ENCODE data around the gene TEKT4.
"Not testable (repeated sequence)": the region's sequence is repeated elsewhere in the genome, so short reads cannot be mapped to it uniquely, and the experiment has no call there.

The TEKT4 gene

DNA sequence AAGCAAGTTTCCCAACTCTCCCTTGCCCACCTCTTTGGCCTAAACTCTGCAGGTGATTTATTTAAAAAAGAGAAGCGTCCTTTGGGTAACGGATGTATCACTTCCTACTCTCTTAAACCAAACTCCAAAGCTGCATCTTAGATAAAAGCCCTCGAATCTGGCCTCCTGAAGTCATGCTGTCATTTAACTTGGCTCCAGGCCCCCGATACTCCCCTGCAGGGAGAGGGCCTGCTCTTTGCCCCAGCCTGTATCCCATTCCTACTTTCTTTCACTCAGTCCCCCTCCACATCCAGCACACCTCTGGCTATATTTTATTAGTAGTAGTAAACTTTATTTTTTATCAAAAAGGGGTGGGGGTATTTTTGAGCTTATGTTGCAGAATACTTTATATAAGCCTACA, 19.0 kb downstream of the TEKT4 start:
- H3K4me3 ChIP-seq (ENCODE audit: low read length): no peak overlapping the region
- no peaks in the 10 kb centered on the region for H3K9me3 ChIP-seq (ENCODE audit: low read length)
- H3K27me3 ChIP-seq (ENCODE audit: insufficient read depth, low read length): peaks cover 7% of the 10 kb centered on the region
- H3K36me3 ChIP-seq (ENCODE audit: insufficient read depth, low read length): no peaks in the 10 kb centered on the region
- H2AFZ ChIP-seq (ENCODE audit: low read depth, low read length): no peak overlapping the region
- H3K4me1 ChIP-seq (ENCODE audit: insufficient read depth, low read length): no peaks in the 10 kb centered on the region

DNA sequence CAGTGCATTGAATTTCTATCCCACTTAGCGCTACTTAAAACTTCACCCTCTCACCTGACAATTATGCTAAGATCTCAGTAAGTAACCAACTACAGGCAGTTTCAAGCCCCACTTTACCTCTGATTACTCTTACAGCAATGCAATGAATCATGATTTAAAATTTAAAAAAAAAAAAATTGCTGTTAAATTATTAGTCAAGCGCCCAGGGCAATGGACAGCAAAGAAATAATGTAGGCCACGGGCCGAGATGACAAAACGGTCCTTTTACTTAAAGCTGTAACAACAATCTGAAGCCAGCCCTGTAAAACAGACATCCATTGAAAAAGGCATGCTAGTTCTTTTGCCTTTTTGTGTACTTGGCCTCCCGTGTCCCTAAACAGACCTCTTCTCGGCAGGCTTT, 24.0 kb downstream of the TEKT4 start:
- not testable (repeated sequence) for H3K27me3 ChIP-seq (ENCODE audit: insufficient read depth, low read length); H3K9me3 ChIP-seq (ENCODE audit: low read length); H3K4me1 ChIP-seq (ENCODE audit: insufficient read depth, low read length); H3K4me3 ChIP-seq (ENCODE audit: low read length); H3K36me3 ChIP-seq (ENCODE audit: insufficient read depth, low read length); H2AFZ ChIP-seq (ENCODE audit: low read depth, low read length)

GRCh38 chr2:94906976-94907375, 35.7 kb downstream of the TEKT4 start:
- H3K36me3 ChIP-seq (ENCODE audit: insufficient read depth, low read length); H2AFZ ChIP-seq (ENCODE audit: low read depth, low read length); H3K4me3 ChIP-seq (ENCODE audit: low read length); H3K27me3 ChIP-seq (ENCODE audit: insufficient read depth, low read length); H3K9me3 ChIP-seq (ENCODE audit: low read length); H3K4me1 ChIP-seq (ENCODE audit: insufficient read depth, low read length): not testable (repeated sequence)

- Histone ChIP-seq H2AFZ (ENCODE audit: low read depth, low read length) (no peak overlapping the region), H3K36me3 (ENCODE audit: insufficient read depth, low read length) (no peaks in the 10 kb centered on the region), H3K4me1 (ENCODE audit: insufficient read depth, low read length) (no peaks in the 10 kb centered on the region), H3K27me3 (ENCODE audit: insufficient read depth, low read length) (peaks cover 4% of the 10 kb centered on the region), H3K9me3 (ENCODE audit: low read length) (no peaks in the 10 kb centered on the region), H3K4me3 (ENCODE audit: low read length) (no peak overlapping the region)
Measured at GRCh38 chr2:94923196-94923595, 52.0 kb downstream of the TEKT4 start.

GRCh38 chr2:94924999-94925398, 53.8 kb downstream of the TEKT4 start:
- H3K9me3 ChIP-seq (ENCODE audit: low read length); H3K4me3 ChIP-seq (ENCODE audit: low read length); H3K4me1 ChIP-seq (ENCODE audit: insufficient read depth, low read length); H3K27me3 ChIP-seq (ENCODE audit: insufficient read depth, low read length); H2AFZ ChIP-seq (ENCODE audit: low read depth, low read length); H3K36me3 ChIP-seq (ENCODE audit: insufficient read depth, low read length): not testable (repeated sequence)
